ENCODE measurements around the gene OPA1. TPM values are rescaled to one million over a fixed set of nuclear protein-coding genes. Genes with fewer than 3 reads are reported as not detected.

Gene OPA1
- total RNA-seq, 1 experiment from 2014 or later = 63.0 TPM

DNA sequence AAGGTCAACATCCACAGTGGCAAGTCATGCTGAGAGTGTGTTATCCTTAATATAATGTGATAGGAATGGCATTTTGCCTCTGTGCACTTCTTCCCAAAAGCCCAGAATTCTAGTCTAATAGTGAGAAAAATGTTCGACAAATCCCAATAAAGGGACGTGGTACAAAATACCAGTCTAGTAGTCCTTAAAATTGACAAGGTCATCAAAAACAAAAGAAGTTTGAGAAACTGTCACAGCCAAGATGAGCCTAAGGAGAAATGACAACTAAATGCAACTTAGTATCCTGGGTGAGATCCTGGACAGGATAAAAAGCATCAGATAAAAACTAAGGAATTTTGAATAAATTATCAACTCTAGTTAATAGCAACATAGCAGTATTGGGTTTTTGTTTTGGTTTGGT lies 23.9 kb upstream of the OPA1 start:
- DNase-seq = no peak
- Histone ChIP-seq H3K4me3 (ENCODE audit: insufficient read depth, low read depth, low read length) (no peak overlapping the region), H3K36me3 (replicated peaks; ENCODE audit: control insufficient read depth, insufficient read depth, low read length) (no peaks in the 10 kb centered on the region), H3K27me3 (ENCODE audit: control insufficient read depth, insufficient read depth, low read length) (no peaks in the 10 kb centered on the region)

DNA sequence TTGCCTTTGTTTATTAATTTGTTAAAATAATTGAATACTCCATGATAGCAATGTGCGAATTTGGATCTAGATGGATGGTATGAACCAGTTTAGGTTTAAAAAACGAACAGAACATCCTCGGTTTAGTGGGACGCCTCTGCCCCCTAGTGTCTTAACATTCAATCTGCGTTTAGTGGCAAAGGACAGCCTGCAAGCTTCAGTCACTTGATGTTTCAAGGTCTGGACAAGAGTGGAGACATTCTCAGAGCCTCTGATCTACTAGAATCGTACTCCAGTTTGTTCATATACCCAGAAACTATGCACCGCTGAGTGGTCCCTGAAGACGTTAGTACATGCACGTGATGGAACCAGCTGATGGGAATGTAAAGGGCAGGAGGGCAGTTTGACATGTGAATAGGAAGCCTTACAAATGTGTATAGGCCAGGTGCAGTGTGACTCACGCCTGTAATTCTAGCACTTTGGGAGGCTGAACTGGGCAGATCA lies 20.5 kb upstream of the OPA1 start:
- no peaks in the 10 kb centered on the region for H3K27me3 ChIP-seq (ENCODE audit: control insufficient read depth, insufficient read depth, low read length)
- no peaks in the 10 kb centered on the region for H3K36me3 ChIP-seq (replicated peaks; ENCODE audit: control insufficient read depth, insufficient read depth, low read length)
- H3K4me3 ChIP-seq (ENCODE audit: insufficient read depth, low read depth, low read length) = no peak overlapping the region
- DNase-seq = peak; percentile 33

DNA sequence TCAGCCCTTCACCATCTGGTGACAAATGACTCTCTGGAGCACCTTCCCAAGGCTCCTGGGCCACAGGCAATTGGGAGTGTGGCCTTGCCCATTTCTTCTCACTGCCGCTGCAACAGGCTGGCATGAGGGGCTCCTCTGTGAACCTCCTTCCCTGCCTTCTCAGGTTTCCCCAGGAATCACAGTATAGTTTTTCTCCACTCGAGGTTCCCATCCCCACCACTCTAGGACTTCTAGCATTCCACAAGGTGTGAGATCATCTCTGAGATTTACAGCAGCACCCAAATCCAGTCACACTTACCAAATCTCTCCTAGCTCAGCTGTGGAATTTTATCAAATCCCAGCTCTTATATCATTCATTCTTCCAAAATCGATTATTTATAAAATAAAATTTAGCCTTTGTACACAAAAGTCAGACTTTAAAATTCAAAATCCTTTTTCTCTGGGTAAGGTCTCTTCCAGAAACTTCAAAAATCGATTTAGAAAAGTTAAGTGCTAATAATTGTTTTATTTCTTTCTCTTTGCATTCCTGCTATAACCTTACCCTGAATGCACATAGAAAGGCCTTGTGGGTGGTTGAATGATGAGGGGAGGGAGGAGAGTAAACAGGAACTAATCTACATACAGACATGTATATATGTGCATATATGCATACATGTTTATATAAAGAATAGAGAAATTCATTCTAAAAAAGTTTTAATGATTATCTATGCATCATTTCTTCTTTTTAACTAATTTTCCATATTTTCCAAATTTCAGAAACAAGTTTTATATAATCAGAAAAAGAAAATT lies 19.4 kb upstream of the OPA1 start:
- Histone ChIP-seq H3K36me3 (replicated peaks; ENCODE audit: control insufficient read depth, insufficient read depth, low read length) (no peaks in the 10 kb centered on the region), H3K27me3 (ENCODE audit: control insufficient read depth, insufficient read depth, low read length) (no peaks in the 10 kb centered on the region)
- no peak for DNase-seq

GRCh38 chr3:193574488-193575070 lies 18.4 kb upstream of the OPA1 start:
- Histone ChIP-seq H3K4me3 (ENCODE audit: insufficient read depth, low read depth, low read length) (no peak overlapping the region), H3K27me3 (ENCODE audit: control insufficient read depth, insufficient read depth, low read length) (no peaks in the 10 kb centered on the region), H3K36me3 (replicated peaks; ENCODE audit: control insufficient read depth, insufficient read depth, low read length) (no peaks in the 10 kb centered on the region)
- no peak for DNase-seq

More for the DNA sequence above, 19.4 kb upstream of the OPA1 start:
- no peak overlapping the region for H3K4me3 ChIP-seq (ENCODE audit: insufficient read depth, low read depth, low read length)

DNA sequence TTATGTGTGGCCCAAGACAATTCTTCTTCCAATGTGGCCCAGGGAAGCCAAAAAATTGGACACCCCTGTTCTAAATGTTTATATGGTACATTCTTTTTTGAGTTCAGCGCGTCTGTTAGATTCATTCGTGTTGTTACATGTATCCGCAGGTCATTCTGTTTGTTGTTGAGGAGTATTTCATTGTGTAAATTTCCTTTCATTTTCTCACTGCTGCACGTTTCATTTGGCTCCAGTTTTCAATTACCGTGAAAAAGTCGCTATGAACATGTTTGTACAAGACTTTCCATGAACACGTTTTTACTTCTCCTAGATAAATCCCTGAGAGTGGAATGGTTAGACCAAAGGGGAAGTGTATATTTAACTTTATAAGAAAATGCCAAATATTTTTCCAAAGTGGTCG lies 7.5 kb upstream of the OPA1 start:
- H3K4me3 ChIP-seq (ENCODE audit: insufficient read depth, low read depth, low read length) = no peak overlapping the region
- no peak for DNase-seq
- no peaks in the 10 kb centered on the region for H3K36me3 ChIP-seq (replicated peaks; ENCODE audit: control insufficient read depth, insufficient read depth, low read length)
- H3K27me3 ChIP-seq (ENCODE audit: control insufficient read depth, insufficient read depth, low read length) = no peaks in the 10 kb centered on the region

GRCh38 chr3:193586526-193586925 lies 6.5 kb upstream of the OPA1 start:
- Histone ChIP-seq H3K4me3 (ENCODE audit: insufficient read depth, low read depth, low read length) (no peak overlapping the region), H3K36me3 (replicated peaks; ENCODE audit: control insufficient read depth, insufficient read depth, low read length) (no peaks in the 10 kb centered on the region), H3K27me3 (ENCODE audit: control insufficient read depth, insufficient read depth, low read length) (no peaks in the 10 kb centered on the region)
- no peak for DNase-seq

GRCh38 chr3:193589129-193589528 lies 3.9 kb upstream of the OPA1 start:
- Histone ChIP-seq H3K36me3 (replicated peaks; ENCODE audit: control insufficient read depth, insufficient read depth, low read length) (no peaks in the 10 kb centered on the region), H3K4me3 (ENCODE audit: insufficient read depth, low read depth, low read length) (no peak overlapping the region), H3K27me3 (ENCODE audit: control insufficient read depth, insufficient read depth, low read length) (no peaks in the 10 kb centered on the region; the same call in 1 of the 2 replicates)
- no peak for DNase-seq

DNA sequence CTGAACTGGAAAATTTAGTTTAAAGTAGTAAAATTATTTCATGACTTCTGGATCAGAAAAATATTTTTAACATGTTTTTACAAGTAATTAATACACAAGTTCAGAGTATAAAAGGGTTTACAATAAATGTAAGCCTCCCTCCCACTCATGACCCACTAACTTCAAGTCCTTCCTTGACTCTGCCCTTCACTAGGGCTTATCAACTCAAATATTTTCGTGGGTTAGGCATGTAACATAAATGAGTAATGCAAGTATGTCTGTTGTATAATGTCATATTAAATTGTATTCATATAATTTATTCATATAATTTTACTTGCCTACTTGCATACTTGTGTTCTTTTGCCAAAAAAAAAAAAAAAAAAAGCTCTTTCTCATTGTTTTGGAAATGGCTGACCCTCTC lies 3.4 kb upstream of the OPA1 start:
- DNase-seq = no peak
- Histone ChIP-seq H3K4me3 (ENCODE audit: insufficient read depth, low read depth, low read length) (no peak overlapping the region), H3K27me3 (ENCODE audit: control insufficient read depth, insufficient read depth, low read length) (no peaks in the 10 kb centered on the region; the same call in 1 of the 2 replicates), H3K36me3 (replicated peaks; ENCODE audit: control insufficient read depth, insufficient read depth, low read length) (no peaks in the 10 kb centered on the region)

GRCh38 chr3:193590088-193590856 lies 2.7 kb upstream of the OPA1 start:
- Histone ChIP-seq H3K4me3 (ENCODE audit: insufficient read depth, low read depth, low read length) (no peak overlapping the region), H3K36me3 (replicated peaks; ENCODE audit: control insufficient read depth, insufficient read depth, low read length) (no peaks in the 10 kb centered on the region), H3K27me3 (ENCODE audit: control insufficient read depth, insufficient read depth, low read length) (no peaks in the 10 kb centered on the region; the same call in 1 of the 2 replicates)
- DNase-seq = no peak

GRCh38 chr3:193593668-193594030 lies 641 bp downstream of the OPA1 start:
- H3K36me3 ChIP-seq (replicated peaks; ENCODE audit: control insufficient read depth, insufficient read depth, low read length) = no peaks in the 10 kb centered on the region; the same call in 1 of the 2 replicates
- DNase-seq = no peak
- peak overlapping the region; percentile 81 for H3K4me3 ChIP-seq (ENCODE audit: insufficient read depth, low read depth, low read length)
- no peaks in the 10 kb centered on the region; the same call in 1 of the 2 replicates for H3K27me3 ChIP-seq (ENCODE audit: control insufficient read depth, insufficient read depth, low read length)

GRCh38 chr3:193594946-193595689 lies 2.1 kb downstream of the OPA1 start:
- Histone ChIP-seq H3K4me3 (ENCODE audit: insufficient read depth, low read depth, low read length) (no peak overlapping the region), H3K27me3 (ENCODE audit: control insufficient read depth, insufficient read depth, low read length) (no peaks in the 10 kb centered on the region; the same call in 1 of the 2 replicates)

DNA sequence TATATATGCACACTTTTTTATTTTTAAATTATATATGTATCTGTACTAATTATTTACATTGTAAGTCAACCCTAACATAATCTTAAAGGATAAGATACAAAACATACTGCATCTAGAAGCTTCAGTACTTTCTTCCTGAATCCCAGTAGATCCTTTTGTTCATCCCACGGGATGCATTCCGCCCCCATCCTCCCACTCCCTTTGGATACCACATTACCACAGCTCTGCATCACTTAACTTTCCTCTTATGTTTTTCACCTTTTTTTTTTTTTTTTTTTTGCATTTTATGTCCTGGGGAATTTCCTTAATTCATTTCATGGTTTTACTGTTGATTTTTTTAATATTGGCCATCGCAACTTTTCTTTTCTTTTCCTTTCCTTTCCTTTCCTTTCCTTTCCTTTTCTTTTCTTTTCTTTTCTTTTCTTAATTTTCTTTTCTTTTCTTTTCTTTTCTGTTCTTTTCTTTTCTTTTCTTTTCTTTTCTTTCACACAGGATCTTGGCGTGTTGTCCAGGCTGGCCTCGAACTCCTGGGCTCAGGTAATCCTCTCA lies 3.0 kb downstream of the OPA1 start:
- Histone ChIP-seq H3K4me3 (ENCODE audit: insufficient read depth, low read depth, low read length) (no peak overlapping the region), H3K27me3 (ENCODE audit: control insufficient read depth, insufficient read depth, low read length) (no peaks in the 10 kb centered on the region; the same call in 1 of the 2 replicates), H3K36me3 (replicated peaks; ENCODE audit: control insufficient read depth, insufficient read depth, low read length) (no peaks in the 10 kb centered on the region; the same call in none of the 2 replicates)
- DNase-seq = no peak

More at GRCh38 chr3:193594946-193595689, 2.1 kb downstream of the OPA1 start:
- no peak for DNase-seq
- H3K36me3 ChIP-seq (replicated peaks; ENCODE audit: control insufficient read depth, insufficient read depth, low read length) = no peaks in the 10 kb centered on the region; the same call in none of the 2 replicates

- Histone ChIP-seq H3K4me3 (ENCODE audit: insufficient read depth, low read depth, low read length) (no peak overlapping the region), H3K36me3 (replicated peaks; ENCODE audit: control insufficient read depth, insufficient read depth, low read length) (no peaks in the 10 kb centered on the region; the same call in none of the 2 replicates), H3K27me3 (ENCODE audit: control insufficient read depth, insufficient read depth, low read length) (no peaks in the 10 kb centered on the region)
- DNase-seq = no peak
Observed at GRCh38 chr3:193598202-193598601, 5.2 kb downstream of the OPA1 start.

- no peaks in the 10 kb centered on the region for H3K27me3 ChIP-seq (ENCODE audit: control insufficient read depth, insufficient read depth, low read length)
- H3K4me3 ChIP-seq (ENCODE audit: insufficient read depth, low read depth, low read length) = no peak overlapping the region
Observed at GRCh38 chr3:193599393-193599792, 6.4 kb downstream of the OPA1 start.

More at GRCh38 chr3:193599393-193599792, 6.4 kb downstream of the OPA1 start:
- DNase-seq = no peak
- no peaks in the 10 kb centered on the region; the same call in none of the 2 replicates for H3K36me3 ChIP-seq (replicated peaks; ENCODE audit: control insufficient read depth, insufficient read depth, low read length)
